Measurements from ENCODE around the gene UBE2G2.

The UBE2G2 gene

DNA sequence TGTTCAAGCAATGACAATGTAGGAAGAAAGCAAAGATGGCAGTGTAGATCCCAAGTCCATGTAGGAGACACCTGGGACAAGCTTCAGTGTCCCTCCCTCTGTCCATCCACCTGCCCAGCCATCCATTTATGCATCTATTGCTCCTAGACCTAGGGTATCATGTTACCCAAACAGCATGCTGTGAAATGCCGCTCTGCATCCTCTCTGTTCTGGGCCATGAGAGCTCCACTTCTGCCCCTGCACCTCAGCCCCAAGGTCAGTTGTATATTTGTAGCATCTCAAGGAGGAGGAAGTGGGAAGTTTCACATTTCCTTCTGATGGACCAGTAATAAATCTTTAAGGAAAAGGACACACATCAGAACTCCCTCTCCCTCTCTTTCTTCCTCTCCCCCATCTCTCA lies 62.3 kb downstream of the UBE2G2 start:
- TF ChIP-seq, protein P1, sequence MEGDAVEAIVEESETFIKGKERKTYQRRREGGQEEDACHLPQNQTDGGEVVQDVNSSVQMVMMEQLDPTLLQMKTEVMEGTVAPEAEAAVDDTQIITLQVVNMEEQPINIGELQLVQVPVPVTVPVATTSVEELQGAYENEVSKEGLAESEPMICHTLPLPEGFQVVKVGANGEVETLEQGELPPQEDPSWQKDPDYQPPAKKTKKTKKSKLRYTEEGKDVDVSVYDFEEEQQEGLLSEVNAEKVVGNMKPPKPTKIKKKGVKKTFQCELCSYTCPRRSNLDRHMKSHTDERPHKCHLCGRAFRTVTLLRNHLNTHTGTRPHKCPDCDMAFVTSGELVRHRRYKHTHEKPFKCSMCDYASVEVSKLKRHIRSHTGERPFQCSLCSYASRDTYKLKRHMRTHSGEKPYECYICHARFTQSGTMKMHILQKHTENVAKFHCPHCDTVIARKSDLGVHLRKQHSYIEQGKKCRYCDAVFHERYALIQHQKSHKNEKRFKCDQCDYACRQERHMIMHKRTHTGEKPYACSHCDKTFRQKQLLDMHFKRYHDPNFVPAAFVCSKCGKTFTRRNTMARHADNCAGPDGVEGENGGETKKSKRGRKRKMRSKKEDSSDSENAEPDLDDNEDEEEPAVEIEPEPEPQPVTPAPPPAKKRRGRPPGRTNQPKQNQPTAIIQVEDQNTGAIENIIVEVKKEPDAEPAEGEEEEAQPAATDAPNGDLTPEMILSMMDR (conservative IDR thresholded peaks at IDR 0.05) = no peak
- no peak for TF ChIP-seq ZFX (IDR thresholded peaks at IDR 0.05)
- no peak overlapping the region for H3K27ac ChIP-seq

DNA sequence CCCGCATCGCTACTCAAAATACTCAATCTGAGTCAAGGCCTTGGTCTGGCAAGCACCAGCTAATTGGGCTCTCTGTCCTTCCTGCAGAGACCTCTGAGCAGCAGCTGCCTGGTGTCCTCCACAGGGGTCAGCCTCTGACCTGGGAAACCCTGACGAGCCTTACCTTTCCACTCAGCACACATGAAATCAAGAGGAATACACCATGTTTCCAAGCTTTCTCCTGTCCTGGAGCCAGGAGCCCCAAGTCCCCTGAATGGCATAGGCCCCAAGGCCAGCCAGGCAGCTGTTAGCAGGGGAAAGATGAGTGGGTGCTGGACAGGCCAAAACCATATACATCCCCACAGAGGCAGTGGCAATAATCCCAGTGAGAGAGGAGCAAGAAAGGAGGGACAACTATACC lies 63.0 kb downstream of the UBE2G2 start:
- no peak overlapping the region for H3K27ac ChIP-seq
- TF ChIP-seq ZFX (IDR thresholded peaks at IDR 0.05) = no peak
- TF ChIP-seq, protein P1 (conservative IDR thresholded peaks at IDR 0.05) = no peak

DNA sequence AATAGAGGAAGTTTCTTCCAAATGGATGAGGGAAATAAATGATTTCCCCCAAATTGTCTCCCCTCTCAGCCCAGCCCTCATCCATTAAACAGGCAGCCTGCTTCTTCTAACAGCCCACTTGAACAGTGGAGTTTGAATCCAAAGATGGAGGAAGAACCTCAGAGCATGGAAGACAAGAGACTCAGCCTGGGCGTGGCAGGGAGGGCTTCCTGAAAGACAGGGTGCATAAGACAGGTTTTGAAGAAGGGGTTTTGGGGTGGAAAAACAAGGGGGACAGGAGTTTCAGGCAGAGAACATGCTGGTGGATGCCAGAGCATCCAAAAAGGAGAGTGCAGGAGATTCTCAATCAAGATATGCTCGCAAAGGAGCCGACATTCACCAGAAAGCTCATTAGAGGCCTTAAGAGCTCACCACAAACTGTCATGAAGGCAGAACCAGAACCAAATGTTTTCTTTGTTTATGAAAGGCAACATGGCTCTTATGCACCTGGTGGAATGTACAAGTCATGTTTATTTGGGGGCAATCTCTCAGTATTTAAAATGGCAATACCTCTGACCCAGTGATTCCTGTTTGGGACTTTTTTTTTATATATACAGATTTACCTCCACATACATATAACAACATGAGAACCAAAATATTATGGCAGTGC lies 63.8 kb downstream of the UBE2G2 start:
- TF ChIP-seq, protein P1 (conservative IDR thresholded peaks at IDR 0.05) = no peak
- no peak for TF ChIP-seq ZFX (IDR thresholded peaks at IDR 0.05)

DNA sequence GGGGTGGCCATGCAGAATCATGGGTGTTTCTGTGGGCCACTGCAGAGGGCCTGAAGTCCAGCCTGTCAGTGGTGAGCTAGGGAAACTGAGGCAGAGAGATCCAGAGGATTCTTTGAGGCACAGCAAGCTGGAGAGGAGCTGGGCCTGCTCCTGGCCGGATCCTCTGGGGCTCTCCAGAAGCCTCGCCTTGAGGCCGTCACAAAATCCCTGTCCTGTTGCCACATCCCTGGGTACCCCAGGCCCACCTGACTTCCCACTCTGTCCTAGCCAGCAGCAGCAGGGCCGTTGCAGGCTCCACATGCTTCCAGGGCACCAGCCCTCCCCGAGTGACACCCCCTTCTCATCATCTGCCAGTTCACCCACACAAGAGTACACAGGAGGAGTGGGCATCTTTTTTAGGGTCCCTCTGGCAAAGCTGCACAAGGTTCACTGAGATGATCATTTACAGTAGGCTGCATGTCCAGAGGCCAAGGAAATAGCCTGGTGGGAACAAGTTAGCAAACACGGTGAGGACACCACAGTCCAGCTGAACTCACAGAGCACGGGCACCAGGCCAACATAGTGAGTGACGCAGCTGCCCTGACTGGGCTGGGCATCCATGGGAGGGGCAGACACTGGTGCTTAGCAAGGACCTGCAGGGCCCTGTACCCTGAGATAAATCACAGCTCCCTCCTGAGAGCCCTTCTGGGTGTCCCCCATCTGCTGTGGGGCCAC lies 65.2 kb downstream of the UBE2G2 start:
- H3K27ac ChIP-seq = peak overlapping the region; percentile 74
- TF ChIP-seq, protein P1 (conservative IDR thresholded peaks at IDR 0.05) = no peak
- no peak for TF ChIP-seq ZFX (IDR thresholded peaks at IDR 0.05)

More for the DNA sequence above, 63.8 kb downstream of the UBE2G2 start:
- H3K27ac ChIP-seq = no peak overlapping the region; the same call in 1 of the 2 replicates

DNA sequence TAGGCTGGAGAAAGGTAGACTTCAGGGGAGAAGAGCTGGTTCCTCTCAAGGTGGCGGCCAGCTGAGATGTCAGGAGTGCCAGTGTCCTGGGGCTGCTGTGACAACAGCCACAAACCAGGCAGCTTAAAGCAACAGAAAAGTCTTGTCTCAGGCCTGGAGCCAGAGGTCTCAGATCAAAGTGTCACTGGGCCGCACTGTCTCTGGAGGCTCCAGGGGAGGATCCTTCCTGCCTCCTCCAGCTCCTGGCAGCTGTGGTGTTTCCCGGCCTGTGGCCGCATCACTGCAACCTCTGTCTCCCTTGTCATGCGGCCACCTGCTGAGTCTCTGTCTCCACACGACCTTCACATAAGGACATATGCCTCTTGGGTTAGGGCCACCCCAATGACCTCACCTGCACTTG lies 65.8 kb downstream of the UBE2G2 start:
- TF ChIP-seq ZFX (IDR thresholded peaks at IDR 0.05) = no peak
- TF ChIP-seq, protein P1 (conservative IDR thresholded peaks at IDR 0.05) = no peak
- peak overlapping the region; percentile 74 for H3K27ac ChIP-seq

DNA sequence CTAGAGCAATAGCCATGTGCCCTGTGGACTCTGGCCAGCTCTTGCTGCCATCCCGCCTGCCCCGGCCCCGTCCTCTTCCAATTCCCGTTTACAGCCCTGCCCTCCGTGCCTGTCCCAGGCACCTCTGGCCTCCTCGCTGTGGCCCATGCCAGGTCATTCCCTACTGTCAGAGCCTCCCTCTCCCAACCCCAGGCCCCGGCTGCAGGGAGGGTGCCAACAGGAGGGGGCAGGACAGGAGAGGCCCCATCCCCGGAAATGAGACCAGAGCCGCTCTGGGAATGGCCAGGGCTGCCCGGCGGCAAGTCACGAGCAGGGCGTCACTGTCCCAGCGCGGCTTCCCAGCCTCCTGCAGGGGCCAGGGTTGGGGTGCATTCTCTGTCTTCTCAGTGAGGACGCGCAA lies 66.8 kb downstream of the UBE2G2 start:
- TF ChIP-seq, protein P1 (conservative IDR thresholded peaks at IDR 0.05) = no peak
- no peak for TF ChIP-seq ZFX (IDR thresholded peaks at IDR 0.05)

DNA sequence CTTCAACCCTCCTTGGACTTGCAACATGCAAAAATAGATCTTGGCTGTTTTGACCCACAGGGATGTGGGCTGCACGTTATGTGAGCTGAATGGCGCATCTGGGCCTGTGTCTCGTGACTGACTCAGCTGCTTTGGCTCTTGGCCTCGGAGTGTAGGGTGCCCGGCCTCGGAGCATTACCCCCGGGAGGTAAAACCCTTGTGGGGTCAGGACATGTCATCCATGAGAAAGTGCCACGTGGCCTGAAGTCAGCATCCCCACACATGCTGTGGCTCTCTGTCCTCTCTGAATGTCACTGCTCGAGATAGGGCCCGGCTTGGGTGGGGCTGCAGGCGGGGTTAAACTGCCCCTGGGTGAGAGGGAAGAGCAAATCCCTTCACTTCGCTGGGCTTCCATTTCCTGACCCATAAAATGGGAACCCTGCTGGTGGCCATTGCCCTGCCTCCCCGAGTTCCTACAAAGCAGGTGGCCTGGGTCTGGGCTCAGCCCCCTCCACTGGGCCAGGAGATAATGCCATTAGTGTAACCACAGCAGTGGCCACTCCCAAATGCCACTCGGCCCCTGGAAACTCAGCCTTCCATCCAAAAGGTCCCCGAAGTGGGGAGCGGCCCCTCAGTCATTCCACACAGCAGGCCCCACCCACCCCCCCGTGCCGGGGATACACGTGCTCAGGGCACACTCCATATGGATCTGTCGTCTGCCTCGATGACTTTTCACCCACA lies 67.4 kb downstream of the UBE2G2 start:
- TF ChIP-seq, protein P1 (conservative IDR thresholded peaks at IDR 0.05) = no peak
- TF ChIP-seq ZFX (IDR thresholded peaks at IDR 0.05) = no peak

More for the DNA sequence above, 66.8 kb downstream of the UBE2G2 start:
- H3K27ac ChIP-seq = peak overlapping the region; percentile 74; the same call in 1 of the 2 replicates

More for the DNA sequence above, 67.4 kb downstream of the UBE2G2 start:
- no peak overlapping the region; the same call in 1 of the 2 replicates for H3K27ac ChIP-seq
